ENCODE data around the gene RUFY4. TPM values are rescaled to one million over a fixed set of nuclear protein-coding genes. Genes with fewer than 3 reads are reported as not detected.

Gene RUFY4
- total and polyA plus RNA-seq, 9 of the 15 experiments (the other 6 are each of a cell fraction or from before 2014, with no cell fraction given): not detected

GRCh38 chr2:218039171-218039570, 29.9 kb upstream of the RUFY4 start (continued):
- no peak for TF ChIP-seq PATZ1 (CRISPR knock-in tag; IDR thresholded peaks at IDR 0.05; ENCODE audit: borderline replicate concordance)
- no peak for TF ChIP-seq NFYB (IDR thresholded peaks at IDR 0.05; ENCODE audit: extremely low read depth, insufficient read length)

GRCh38 chr2:218040883-218041282, 28.2 kb upstream of the RUFY4 start:
- ChIA-PET CTCF (ENCODE audit: low intra/inter-chr PET ratio) (no interaction called here), POLR2A (no interaction called here)
- no peak for FAIRE-seq
- intact Hi-C loops (cut with micrococcal nuclease) (no loop called here), in situ Hi-C loops (cut with MboI) (no loop called here)
- ATAC-seq: no peak
- Histone ChIP-seq H3K9ac (ENCODE audit: insufficient read depth in 1 of 2, low read depth in 2 of 2, low read length in 2 of 2) (no peak overlapping the region), H3K9me1 (ENCODE audit: control insufficient read depth, insufficient read depth, low read length) (no peaks in the 10 kb centered on the region), H3K4me2 (ENCODE audit: insufficient read depth, low read length) (no peak overlapping the region), H3K79me2 (ENCODE audit: control insufficient read depth, insufficient read depth, low read length) (no peaks in the 10 kb centered on the region), H3K4me1 (replicated peaks in 1 of 2; ENCODE audit: control insufficient read depth in 2 of 2, insufficient read depth in 2 of 2, low read length in 2 of 2) (no peaks in the 10 kb centered on the region), H2AFZ (ENCODE audit: low read depth, low read length) (no peak overlapping the region), H3K27ac (ENCODE audit: extremely low read depth, low read depth, low read length) (no peak overlapping the region), H3K27me3 (ENCODE audit: control insufficient read depth in 2 of 2, insufficient read depth in 2 of 2, low read length in 2 of 2) (no peaks in the 10 kb centered on the region; a peak in 1 of 5 replicates), H3K36me3 (ENCODE audit: control insufficient read depth, insufficient read depth, low read length) (no peaks in the 10 kb centered on the region), H3K9me3 (replicated peaks; ENCODE audit: control insufficient read depth, insufficient read depth, low read depth, low read length) (no peaks in the 10 kb centered on the region), H3K4me3 (no peak overlapping the region), H4K20me1 (replicated peaks; ENCODE audit: control insufficient read depth, insufficient read depth, low read length) (no peaks in the 10 kb centered on the region)
- no peak for DNase-seq (ENCODE audit: extremely low read depth in 1 of 4, low spot score in 3 of 4)
- BruUV-seq (replicated peaks): no TSS peak
- TF ChIP-seq KLF16 (IDR thresholded peaks at IDR 0.05) (no peak), ARID2 (IDR thresholded peaks at IDR 0.05) (no peak)
- 0% methylated on average over 2 of the region's 2 CpGs for WGBS (ENCODE audit: insufficient coverage, low coverage, missing lambda C conversion rate)

All from K562 (cell line).